Measurements from ENCODE around the gene YJU2.

Gene YJU2

DNA sequence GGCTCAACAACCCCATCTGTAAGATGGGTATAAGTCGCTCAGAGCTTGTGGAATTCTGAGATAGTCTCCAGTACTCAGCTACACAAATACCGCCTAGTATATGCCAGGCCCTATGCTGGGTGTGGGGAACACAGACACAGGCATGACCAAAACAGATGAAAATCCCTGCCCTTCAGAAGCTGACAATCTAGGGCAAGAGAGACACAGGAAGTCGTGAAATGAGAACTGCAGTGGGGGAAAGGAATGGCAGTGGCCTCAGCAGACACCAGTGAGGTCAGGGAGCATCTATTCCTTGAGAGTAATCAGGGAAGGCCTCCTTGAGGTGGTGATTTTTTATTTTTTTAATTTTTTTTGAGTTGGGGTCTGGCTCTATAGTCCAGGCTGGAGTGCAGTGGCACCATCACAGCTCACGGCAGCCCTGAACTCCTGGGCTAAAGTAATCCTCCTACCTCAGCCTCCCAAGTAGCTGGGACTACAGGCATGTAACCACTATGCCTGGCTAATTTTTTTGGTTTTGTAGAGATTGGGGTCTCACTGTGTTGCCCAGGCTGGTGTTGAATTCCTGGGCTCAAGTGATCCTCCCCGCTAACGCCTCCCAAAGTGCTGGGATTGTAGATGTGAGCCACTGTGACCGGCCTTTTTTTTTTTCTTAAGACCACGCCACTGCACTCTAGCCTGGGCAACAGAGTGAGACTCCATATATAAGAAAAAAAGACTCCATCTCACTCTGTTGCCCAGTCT lies 52.1 kb downstream of the YJU2 start:
- no peak for DNase-seq (ENCODE audit: low read depth)

DNA sequence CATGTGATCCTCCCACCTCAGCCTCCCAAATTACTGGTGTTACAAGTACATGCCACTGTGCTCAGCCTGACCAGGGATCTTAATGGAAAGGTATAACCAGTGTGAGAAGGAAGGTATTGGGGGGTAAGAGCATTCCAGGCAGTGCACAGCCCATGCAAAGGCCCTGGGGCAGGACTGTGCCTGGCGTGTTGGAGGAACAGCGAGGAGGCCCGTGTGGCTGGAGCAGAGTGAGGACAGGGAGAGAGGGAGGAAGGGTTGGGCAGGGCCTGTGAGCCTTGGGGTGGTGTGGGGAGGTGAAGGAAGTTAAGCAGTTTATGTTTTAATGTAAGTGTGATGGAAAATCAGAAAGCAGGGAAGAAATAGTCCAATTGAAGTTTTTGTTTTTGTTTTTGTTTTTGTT lies 53.7 kb downstream of the YJU2 start:
- DNase-seq (ENCODE audit: low read depth) = no peak

DNA sequence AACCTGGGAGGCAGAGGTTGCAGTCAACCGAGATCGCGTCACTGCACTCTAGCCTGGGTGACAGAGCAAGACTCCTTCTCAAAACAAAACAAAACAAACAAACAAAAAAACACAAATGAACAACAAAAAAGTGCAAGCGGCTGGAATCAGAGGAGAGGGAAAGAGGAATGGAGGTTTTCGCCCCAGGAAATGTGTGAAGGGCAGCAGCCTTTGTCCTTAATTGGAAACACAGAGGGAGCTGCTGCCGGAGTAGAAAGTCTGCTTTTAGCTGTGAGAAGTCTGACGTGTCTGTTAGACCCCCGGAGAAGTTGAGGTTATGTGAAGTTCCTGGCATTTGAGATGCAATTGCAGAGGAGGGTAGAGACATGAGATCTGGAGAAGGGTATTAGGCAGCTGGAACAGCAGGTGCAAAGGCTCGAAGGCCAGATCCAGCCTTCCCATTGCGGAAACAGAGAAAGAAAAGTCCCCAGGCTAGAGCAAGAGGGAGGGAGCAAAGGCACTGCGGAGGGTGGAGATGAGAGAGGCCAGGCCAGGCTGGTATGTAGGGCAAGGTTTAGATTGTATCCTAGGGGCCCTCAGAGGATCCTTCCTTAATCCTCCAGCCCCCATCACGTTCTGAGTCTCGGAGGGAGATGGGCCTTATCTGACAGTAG lies 54.8 kb downstream of the YJU2 start:
- no peak for DNase-seq (ENCODE audit: low read depth)

DNA sequence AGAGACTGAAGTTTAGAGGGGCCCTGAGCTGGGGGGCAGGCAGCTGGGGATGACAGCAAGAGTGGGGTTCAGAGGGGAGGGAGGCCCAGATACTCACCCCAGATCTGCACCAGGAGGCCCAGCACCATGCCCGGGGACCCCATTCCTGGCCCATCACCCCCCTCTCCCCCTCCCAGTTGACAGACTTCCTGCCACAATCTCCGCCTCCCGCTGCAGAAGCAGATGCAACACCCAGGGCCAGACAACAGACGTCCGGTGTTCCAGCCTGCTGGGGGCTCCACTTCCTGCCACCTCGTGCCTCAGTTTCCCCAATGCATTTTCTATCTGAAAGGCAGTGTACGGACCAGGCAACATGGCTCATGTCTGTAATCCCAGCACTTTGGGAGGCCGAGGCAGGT lies 55.4 kb downstream of the YJU2 start, which contains the start of gene TMIGD2:
TSS of gene TMIGD2 (minus strand) at position 147 of the 398 bp plus-strand sequence. CDS start at position 143, 4 bp downstream.
- DNase-seq (ENCODE audit: low read depth) = no peak

DNA sequence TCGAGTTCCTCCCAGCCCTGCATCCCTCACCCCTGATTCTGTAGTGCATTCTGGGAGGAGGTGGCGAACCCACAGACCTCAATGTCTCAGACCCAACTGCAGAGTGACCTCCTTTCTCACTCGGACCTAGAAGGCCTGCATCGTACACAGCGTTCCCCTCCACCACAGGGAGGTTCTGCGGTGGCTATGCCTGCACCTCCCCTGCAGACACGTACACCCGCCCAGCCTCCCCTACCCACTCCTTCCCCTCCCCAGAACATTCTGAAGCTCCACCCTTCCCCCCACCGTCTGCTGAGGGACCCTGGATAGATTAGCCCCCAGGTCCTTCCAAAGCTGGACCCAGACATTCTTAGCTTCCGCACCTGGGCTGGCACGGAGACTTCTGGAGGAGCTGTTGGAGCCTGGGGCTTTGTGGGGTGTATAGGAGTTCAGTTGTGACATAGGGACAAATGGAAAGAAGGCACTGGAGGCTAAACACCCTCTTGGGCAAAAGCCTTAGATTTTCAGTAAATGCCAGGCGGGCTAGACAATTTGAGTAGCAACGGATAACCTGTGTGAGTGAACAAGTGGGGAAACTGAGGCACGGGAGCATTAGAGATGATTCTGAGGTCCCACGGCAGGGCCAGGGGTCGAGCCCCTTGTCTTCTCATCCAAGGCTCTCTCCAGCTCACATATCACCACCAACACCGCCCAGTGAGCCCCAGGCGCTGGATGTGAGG lies 57.1 kb downstream of the YJU2 start:
- DNase-seq (ENCODE audit: low read depth) = no peak

DNA sequence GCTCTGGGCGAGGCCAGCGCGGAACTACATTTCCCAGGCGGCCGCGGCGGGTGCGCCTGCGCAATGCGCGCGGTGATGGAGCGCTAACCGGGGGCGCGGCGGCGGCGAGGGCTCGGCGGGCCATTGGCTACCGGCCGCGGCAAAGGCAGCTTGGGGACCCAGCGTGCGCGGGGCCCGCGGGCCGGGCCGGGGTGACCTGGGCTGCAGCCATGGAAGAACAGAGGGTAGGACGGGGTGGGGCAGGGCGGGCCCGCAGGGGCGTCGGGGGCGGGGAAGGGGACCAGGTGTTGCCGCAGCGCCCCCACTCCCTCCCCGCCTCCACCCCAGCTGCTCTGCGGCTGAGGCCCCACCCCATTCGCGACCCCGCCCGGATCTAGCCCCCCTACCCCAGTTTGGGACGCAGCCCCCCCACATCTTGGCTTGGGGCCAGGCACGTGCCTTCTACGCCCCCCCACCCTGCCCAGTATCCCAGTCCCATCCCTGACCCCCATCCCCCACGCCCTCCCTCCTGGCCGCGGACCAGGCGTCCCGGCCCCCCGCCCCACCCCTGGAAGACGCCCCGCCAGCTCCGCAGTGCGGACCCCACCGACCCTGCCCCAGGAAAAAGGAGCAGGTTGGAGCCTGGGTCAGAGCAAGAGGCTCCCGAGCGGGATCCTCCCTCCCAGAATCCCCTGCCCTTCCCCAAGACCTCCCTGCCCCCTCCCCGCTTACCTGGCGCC lies 57.8 kb downstream of the YJU2 start, which contains the start of gene FSD1:
TSS of gene FSD1 (plus strand) at position 61 of the 719 bp plus-strand sequence. CDS start at position 210, 149 bp downstream.
- peak; percentile 34 for DNase-seq (ENCODE audit: low read depth)

DNA sequence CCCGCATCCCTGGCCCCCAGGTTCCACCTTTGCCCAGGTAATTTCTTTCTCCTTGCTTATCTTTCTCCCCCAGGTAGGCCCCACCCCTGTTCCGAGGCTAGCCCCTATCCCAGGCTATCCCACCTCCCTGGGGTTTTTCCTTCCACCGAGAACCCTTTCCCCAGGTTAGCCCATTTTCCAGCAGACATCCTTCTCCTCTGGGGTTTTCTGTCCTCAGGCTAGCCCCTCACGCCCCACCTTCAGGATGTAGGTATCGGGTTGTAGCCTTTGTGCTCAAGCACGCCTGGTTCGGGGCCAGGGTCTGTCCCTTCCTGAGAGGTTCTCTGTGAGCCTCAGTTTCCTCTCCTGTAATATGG lies 58.4 kb downstream of the YJU2 start:
- DNase-seq (ENCODE audit: low read depth) = no peak

DNA sequence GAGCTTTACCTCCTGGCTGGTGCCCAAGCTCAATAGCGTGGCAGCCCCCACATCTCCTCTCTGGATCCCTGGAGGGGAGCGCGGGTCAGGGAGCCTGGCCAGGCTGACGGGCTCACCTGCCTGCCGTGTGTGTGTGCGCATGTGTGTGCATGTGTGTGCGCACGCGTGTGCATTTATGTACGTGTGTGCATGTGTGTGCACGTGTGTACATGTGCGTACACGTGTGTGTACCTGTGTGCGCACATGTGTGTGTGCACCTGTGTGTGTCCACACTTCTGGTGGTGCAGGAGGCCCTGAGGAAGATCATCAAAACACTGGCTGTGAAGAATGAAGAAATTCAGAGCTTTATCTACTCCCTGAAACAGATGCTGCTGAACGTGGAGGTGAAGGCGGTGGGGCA lies 58.8 kb downstream of the YJU2 start:
- no peak for DNase-seq (ENCODE audit: low read depth)

DNA sequence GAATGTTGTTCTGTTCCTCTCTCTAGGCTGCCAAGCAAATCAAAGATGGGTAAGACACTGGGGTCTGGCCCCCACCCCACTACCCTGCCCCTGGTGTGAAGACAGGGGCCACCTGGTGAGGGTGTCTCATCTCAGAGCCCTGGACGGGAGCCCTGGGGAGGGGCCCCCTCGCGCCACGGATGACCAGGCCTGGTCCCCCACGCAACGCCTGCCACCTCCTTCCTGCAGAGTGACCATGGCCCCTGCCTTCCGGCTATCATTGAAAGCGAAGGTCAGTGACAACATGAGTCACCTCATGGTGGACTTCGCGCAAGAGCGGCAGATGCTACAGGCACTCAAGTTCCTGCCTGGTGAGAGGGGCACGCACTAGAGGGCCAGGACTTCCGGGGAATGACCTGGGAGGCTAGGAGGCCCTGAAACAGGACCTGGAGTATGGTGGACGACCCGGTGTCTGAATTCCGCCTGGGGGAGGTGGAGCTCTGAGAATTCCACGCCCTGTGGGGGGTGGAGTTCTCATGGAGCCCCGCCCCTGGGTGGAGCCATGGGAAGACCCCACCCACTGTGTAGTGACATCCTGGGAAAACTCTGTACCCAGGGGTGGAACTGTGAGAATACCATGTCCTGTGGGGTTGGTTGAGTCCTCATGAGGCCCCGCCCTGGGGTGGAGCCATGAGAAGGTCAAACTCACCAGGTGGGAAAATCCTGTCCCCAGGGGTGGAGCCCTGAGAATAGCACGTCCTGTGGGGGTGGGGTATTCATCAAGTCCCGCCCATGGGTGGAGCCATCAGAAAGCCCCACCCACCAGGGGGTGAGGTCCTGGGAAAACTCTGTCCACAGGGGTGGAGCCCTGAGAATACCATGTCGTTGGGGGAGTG lies 63.6 kb downstream of the YJU2 start:
- no peak for DNase-seq (ENCODE audit: low read depth)

DNA sequence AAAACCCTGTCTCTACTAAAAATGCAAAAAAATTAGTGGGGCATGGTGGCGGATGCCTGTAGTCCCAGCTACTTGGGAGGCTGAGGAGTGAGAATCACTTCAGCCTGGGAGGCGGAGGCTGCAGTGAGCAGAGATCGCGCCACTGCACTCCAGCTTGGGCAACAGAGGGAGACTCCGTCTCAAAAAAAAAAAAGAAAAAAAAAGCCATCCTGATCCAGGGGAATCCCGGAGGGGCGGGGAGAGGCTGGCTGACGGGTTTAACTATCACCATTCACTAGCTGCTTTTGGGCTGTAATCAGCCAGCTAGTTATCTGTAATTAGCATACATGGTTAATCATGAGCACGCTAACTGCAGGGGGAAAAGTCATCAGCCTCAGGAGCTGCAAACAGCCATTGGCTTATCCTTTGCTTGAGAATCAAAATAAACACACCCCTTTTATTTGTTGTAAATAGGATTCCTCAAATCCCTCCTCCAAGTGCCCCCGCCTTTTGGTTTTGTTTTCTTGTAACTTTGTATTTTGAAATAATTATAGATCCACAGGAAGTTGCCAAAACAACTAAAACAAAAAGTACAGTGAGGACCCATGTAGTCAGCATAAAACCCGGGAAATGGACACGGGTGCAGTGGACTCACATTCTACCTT lies 67.1 kb downstream of the YJU2 start:
- no peak for DNase-seq (ENCODE audit: low read depth)

DNA sequence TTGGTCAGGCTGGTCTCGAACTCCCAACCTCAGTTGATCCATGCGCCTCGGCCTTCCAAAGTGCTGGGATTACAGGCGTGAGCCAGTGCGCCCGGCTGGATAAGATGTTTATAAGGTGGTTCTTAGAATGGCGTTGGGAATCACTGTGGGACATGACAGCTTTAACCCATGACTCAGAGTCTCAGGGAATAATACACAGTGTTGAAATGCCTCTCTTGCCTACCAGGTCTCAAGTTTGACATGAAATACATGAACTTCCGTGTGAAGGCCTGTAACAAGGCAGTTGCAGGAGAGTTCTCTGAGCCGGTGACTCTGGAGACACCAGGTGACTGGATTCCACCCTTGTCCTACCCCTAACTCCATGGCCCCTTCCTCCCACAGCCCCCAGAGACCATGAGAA lies 70.1 kb downstream of the YJU2 start:
- no peak for DNase-seq (ENCODE audit: low read depth)

DNA sequence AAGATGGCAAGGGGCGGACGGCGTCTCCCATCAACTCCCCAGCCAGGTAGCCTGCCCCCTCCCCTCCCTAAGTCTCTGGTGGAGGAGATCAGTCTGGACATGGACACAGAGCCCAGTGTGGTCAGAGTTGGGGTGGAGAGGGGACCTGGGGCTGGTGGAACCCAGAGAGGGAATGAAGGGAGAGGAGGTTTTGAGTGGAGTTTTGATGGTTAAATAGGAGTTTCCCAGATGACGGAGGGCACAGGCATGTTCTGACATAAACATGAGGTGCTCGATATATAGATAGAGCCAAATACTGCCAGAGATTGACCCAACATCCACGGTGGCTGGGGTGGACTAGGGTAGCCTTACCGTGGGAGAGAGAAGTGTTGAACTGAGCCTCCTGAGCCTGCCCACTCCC lies 71.6 kb downstream of the YJU2 start:
- DNase-seq (ENCODE audit: low read depth) = no peak
